Suprapubic skin (tissue), 3 donors: Measurements from ENCODE around the gene ZBTB7B.

Experiments used
- EP300 ChIP-seq: sonication (generic); formaldehyde crosslinking; IDR thresholded peaks from one replicate; pipeline ENCODE4 v1.6.1; 2017; ENCODE audit warnings: antibody characterized with exemption
- POLR2A ChIP-seq, 2 donors: fragments of 450-650 bp; IDR thresholded peaks; one replicate each; pipeline ENCODE4 v1.6.1; 2017; ENCODE audit warnings: antibody characterized with exemption in 2 of 2, mild to moderate bottlenecking in 2 of 2, moderate library complexity in 2 of 2
- TF ChIP-seq, protein P1 (sequence below), 2 donors: fragments of 200-600 bp in 1 of 2; fragments of 450-650 bp in 1 of 2; sonication (generic) in 1 of 2; IDR thresholded peaks; one replicate each; pipeline ENCODE4 v1.5.1; 2016 to 2019; ENCODE audit warnings: antibody characterized with exemption in 2 of 2, mild to moderate bottlenecking in 1 of 2, moderate library complexity in 1 of 2

- TF ChIP-seq, protein P1, sequence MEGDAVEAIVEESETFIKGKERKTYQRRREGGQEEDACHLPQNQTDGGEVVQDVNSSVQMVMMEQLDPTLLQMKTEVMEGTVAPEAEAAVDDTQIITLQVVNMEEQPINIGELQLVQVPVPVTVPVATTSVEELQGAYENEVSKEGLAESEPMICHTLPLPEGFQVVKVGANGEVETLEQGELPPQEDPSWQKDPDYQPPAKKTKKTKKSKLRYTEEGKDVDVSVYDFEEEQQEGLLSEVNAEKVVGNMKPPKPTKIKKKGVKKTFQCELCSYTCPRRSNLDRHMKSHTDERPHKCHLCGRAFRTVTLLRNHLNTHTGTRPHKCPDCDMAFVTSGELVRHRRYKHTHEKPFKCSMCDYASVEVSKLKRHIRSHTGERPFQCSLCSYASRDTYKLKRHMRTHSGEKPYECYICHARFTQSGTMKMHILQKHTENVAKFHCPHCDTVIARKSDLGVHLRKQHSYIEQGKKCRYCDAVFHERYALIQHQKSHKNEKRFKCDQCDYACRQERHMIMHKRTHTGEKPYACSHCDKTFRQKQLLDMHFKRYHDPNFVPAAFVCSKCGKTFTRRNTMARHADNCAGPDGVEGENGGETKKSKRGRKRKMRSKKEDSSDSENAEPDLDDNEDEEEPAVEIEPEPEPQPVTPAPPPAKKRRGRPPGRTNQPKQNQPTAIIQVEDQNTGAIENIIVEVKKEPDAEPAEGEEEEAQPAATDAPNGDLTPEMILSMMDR (IDR thresholded peaks at IDR 0.05): no peak
- no peak for TF ChIP-seq EP300
- TF ChIP-seq POLR2A (IDR thresholded peaks at IDR 0.05): no peak
These were observed 30.4 kb upstream of the ZBTB7B start for GRCh38 chr1:154972213-154972516.
